Measurements from ENCODE around the gene HMX3.

Gene HMX3

GRCh38 chr10:123134915-123135414, 805 bp upstream of the HMX3 start:
- no peak for DNase-seq

DNA sequence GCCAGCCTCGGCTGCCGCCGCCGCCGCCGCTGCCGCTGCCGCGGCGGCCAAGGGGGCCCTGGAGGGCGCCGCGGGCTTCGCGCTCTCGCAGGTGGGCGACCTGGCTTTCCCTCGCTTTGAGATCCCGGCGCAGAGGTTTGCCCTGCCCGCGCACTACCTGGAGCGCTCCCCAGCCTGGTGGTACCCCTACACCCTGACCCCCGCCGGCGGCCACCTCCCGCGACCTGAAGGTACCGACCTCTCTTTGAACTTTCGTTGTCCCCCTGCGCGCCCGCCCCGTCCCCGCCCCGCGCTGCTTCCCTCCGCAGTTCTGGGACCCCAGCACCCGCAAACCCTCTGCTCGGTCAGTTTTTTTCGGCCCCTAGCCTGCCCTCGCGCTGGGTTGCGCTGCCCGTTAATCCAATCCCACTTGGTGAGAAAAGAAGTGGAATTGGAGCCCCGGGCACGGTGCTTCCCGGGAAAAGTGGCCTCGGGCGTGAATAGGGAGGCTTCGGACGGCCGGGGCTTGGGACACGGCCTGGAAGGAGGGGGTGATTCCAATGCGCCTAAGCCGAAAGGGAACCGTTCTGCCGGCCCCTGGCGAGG, 543 bp downstream of the HMX3 start:
- peak; percentile 17 for DNase-seq

DNA sequence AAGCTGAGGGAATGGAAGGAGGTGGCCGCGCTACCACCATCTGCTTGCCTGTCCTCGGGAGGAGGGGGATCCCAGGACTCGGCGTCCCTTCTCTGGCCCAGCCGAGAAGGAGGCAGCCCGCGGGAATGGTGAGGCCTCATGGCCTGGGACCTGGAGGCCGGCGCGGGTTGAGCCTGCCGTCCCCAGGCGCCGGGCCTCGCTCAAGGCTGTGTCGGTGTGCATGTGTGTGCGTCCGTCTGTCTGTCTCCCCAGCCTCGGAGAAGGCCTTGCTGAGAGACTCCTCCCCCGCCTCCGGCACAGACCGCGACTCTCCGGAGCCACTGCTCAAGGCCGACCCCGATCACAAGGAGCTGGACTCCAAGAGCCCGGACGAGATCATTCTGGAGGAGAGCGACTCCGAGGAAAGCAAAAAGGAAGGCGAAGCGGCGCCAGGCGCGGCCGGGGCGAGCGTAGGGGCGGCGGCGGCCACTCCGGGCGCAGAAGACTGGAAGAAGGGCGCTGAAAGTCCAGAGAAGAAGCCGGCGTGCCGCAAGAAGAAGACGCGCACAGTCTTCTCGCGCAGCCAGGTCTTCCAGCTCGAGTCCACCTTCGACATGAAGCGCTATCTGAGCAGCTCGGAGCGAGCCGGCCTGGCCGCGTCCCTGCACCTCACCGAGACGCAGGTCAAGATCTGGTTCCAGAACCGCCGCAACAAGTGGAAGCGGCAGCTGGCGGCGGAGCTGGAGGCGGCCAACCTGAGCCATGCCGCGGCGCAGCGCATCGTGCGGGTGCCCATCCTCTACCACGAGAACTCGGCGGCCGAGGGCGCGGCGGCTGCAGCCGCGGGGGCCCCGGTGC, 1.3 kb downstream of the HMX3 start:
- peak; percentile 45 for DNase-seq

DNA sequence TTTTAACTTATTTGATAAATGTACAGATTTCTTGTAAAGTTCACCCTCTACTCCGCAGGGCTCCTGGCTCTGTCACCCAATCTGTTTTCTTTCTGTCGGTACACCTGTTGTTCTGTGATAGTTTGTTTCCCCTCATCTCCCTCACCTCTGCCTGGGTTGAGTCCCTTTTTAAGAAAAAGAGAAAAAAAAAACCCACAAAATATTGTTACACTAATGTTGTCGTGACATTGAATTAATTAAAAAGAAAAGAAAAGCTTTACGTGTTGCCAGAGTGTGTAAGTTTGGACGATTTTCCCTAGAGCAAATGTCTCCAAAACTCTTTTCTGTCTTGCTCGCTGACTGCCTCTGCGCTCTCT, 3.4 kb downstream of the HMX3 start:
- no peak for DNase-seq

DNA sequence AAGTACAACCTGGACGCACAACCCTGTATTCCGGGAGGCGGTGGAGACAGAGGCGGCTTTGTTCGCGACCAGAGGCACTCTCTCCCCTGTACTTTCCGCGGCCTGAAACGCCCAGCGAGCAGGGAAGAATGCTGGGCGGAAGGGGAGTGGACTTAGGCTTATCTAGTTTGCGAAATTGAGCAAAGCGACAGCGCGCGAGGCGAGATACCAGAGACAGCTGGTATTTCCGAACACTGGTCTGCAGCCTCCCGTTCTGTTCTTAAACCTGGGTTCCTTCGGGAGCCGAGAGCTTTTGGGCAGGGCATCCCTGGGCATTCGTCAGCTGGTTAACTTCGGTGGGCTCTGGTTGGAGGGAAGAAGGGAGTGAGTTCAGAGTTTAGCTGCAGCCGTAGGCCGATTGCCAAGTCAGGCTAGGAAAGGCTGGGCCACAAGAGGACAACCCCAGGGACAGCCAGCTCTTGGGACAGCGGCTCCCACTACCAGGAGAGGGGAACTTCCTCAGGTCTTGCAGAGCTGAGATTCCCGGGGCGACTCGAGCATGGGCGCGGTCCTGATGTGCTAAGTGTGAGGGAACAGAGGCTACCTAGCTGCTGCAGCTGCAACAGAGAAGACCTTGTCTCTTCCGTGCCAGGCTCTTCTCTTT, 3.9 kb downstream of the HMX3 start:
- DNase-seq = no peak

DNA sequence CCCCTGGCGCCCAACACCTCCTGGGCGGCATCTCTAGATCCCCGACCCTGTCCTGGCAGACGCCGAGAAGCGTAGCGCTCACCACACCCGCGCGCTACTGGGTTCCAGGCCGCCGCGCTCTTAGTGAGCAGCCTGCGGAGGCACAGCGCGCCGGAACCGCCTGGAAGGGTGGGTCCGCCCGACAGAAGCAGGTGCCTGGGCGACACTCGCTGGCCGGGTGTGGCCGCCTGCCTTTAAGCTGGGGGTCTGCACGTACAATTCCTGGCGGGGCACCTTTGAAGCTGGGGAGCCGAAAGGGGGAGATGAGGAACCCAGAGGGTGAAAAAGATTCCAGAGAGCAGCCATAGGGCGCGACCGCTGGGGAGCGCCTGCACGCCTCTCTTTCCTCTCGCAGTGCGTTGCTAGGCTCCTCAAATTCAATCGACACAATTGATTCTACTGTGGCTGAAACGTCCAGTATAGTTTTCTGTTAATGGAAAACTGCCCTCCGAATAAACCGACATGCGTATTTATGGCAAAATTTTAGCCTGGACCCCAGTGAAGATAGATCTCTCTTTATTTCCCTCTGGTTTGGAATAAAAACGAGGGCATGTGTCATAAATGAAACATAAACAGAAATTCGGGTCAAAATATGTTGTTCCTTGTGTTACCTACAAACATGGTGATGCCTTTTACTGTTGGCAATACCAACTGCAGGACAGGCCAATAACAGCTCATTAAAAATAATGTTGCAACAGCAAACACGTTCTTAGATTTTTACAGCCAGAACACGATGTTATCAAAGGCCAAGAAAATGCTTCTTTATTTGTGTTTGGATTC, 4.6 kb downstream of the HMX3 start:
- DNase-seq = no peak

DNA sequence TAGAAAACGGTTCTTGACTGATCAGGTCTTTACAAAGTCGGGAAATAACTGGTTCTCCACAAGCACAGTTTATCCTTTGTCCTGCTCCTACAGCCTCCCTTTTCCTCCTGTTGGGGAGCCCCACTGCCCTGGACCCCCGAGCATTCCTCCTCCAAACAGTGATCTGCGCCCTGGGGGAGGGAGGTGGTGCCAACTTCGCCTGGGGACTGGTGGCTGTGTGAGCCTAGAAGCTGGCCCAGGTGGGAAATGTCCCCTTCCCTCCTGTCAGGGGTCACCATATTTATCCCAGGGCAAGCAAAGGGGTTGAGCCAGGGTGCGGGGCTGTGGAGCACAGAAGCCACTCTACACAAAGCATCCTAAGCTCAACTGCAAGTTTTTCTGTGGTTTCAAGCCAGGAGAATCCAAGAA, 5.2 kb downstream of the HMX3 start:
- no peak for DNase-seq

DNA sequence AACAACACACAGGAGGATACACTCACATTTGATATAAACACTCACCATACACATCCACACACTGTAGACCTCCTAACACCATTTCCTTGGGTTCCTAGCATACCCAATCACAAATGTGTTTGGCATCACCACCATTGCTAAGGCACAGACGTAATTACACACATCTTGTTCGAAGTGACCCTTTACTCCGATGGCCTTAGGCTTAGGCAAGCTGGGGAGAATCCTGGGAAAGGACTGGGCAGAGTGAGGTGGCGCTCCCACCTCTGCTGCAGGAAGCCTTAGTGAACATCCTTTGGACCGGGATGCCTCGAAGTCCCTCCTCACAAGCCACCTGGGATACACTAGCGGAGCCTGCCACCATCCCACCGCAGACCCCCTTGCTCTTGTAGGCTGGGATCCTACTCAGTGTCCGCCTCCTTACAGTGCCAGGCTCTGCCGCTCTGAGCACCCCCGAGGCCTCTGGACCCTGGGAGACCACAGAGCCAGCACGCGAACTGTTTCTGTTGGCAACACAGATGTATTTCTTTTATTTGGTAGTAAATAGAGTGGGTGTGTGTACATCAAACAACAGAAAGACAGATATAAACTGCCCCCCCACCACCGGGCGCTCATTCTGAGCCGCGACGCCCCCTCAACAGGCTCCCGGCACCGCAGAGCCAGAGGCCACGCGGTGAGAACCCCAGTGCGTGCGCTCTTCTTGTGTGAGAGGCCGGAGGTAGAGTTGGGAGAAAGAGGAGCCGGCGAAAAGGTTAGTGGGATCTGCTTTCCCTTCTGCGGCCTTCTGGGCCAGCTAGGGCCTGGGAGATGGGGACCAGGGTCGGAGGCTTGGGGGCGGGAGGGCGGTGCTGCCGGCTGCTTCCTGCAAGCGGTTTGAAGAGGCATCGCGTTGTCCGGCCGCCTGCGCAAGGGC, 6.3 kb downstream of the HMX3 start:
- no peak for DNase-seq

GRCh38 chr10:123142701-123143161, 7.0 kb downstream of the HMX3 start:
- no peak for DNase-seq

DNA sequence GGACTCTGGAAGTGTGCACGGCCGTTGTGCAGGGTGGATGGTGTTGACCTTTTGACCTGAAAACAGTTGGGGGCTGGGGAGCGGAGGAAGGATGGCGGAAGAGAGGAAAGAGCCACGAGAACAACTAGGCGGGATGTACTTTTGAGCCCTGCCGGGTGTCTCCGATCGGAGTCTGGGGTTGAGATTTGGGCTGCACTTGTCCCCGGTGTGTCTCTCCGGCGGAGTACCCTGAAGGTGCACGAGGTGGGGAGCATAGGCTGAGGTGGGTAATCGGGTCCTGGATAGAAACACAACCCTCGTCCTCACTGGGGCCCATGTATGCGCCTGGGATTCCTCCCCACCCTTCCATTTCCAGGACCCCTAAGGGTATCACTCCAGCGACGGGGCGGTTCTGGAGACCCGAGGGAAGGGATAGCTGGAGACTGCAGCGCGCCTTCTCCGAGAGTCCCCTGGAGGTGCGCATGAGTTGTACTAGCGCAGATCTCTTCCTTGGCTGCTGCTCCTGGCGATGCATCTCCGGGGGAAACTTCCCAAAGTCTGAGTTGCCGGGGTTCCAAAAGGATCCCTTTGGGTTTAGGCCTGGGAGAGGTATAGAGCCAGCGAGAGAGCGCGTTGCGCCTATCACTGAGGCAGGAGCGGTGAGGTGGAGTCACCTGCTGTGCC, 7.5 kb downstream of the HMX3 start:
- no peak for DNase-seq

- no peak for DNase-seq
These were observed 8.0 kb downstream of the HMX3 start for GRCh38 chr10:123143825-123144168.

DNA sequence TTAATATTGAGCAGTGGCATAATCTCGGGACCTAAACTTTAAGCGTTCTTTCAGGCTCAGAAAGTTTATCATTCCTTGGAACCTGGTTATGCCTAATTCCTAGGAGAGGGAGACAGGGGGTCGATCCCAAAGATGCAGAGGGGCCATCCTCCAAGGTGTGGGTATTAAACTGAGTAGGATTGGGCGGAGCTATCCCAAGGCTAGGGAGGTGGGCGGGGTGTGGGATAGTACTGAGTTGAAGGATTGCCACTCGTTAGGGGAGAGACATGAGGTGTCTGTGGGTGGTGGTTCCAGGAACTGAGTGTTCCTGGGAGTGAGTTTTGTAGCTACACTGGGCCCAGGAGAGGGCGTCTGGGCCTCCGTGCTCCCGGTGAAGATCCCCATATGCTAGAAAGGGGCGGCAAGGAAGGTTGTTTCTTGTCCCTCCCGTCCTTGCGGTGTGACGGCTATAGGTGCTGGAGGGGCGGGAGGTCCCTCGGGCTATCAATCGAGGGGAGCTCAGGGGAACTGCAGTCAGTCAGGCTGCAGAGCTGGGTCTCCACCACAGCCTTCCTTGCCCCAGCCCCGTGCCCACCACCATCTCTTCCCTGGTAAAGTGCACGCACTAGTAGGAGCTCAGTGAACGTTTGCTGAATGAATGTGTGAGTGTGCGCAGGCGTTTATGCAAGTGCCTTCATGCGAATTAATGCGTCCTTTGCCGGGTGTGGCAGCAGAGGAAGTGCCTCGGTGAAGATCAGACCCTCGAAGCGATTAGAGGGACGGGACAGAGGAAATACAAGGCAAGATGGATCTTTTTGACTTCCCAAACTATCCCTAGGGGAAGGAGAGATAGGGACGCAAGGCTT, 9.1 kb downstream of the HMX3 start:
- no peak for DNase-seq

DNA sequence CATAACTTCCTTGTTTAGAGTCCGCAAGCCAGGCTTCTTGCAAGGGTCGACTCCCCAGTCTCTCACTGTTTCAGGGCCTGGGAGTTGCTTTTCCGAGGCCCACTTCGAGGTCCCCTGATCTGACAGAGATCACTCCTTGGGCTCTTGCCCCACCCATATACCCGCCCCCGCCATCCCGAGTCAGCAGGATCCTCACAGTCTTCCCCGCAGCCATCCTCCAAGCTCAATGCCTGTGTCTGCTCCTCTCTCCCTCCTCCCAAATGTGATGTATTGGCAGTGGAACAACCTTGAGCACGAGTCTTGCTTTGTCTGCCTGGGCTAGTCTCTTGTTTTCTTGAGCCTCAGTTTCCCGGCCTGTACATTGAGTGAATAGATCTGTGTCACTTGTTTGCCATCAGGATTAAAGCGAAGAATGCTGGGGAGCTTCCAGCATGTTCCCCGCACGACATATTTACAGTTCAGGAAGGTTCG, 9.8 kb downstream of the HMX3 start:
- no peak for DNase-seq

GRCh38 chr10:123146013-123146893, 10.5 kb downstream of the HMX3 start:
- DNase-seq = no peak

- no peak for DNase-seq
These were observed 11.3 kb downstream of the HMX3 start for GRCh38 chr10:123146894-123147634.

- peak; percentile 57 for DNase-seq
These were observed 12.1 kb downstream of the HMX3 start, which contains the start of gene HMX2 for GRCh38 chr10:123147635-123148413. Gene HMX2, plus strand, starts transcription at chr10:123148136. Its CDS starts 243 bp downstream, at chr10:123148379.

- DNase-seq = peak; percentile 46
These were observed 12.8 kb downstream of the HMX3 start for GRCh38 chr10:123148414-123149161.
